IPS DF 4.7 (cell line): Measurements from ENCODE around the gene CYSRT1.

ENCODE experiments used
- DNase-seq: peaks from one replicate; pipeline ENCODE4 v3.0.0-alpha.2; 2013; ENCODE audit warnings: low spot score; ENCODE audit errors: extremely low read depth

Gene CYSRT1

GRCh38 chr9:137190315-137190856, 34.6 kb upstream of the CYSRT1 start:
- no peak for DNase-seq

GRCh38 chr9:137191245-137191644, 33.7 kb upstream of the CYSRT1 start:
- no peak for DNase-seq

GRCh38 chr9:137191691-137192447, 33.1 kb upstream of the CYSRT1 start:
- no peak for DNase-seq

GRCh38 chr9:137192448-137192780, 32.6 kb upstream of the CYSRT1 start:
- no peak for DNase-seq

GRCh38 chr9:137192859-137193258, 32.1 kb upstream of the CYSRT1 start:
- DNase-seq = no peak

GRCh38 chr9:137193771-137194170, 31.2 kb upstream of the CYSRT1 start:
- DNase-seq = no peak

GRCh38 chr9:137194388-137194787, 30.6 kb upstream of the CYSRT1 start:
- no peak for DNase-seq

GRCh38 chr9:137194909-137195308, 30.1 kb upstream of the CYSRT1 start:
- no peak for DNase-seq

- no peak for DNase-seq
Measured at GRCh38 chr9:137195525-137196220, 29.3 kb upstream of the CYSRT1 start.

- DNase-seq = no peak
Measured at GRCh38 chr9:137198051-137198901, 26.7 kb upstream of the CYSRT1 start.

GRCh38 chr9:137198902-137199283, 26.1 kb upstream of the CYSRT1 start:
- DNase-seq = no peak

GRCh38 chr9:137199411-137200121, 25.4 kb upstream of the CYSRT1 start:
- DNase-seq = no peak

GRCh38 chr9:137200311-137201204, 24.4 kb upstream of the CYSRT1 start, which contains the start of gene TPRN:
TPRN (minus strand) TSS chr9:137200741; CDS start chr9:137200711, 30 bp downstream.
- DNase-seq = peak; percentile 89

- no peak for DNase-seq
Measured at GRCh38 chr9:137201205-137201868, 23.6 kb upstream of the CYSRT1 start.

- DNase-seq = no peak
Measured at GRCh38 chr9:137202966-137203365, 22.0 kb upstream of the CYSRT1 start.

- DNase-seq = no peak
Measured at GRCh38 chr9:137204731-137205125, 20.2 kb upstream of the CYSRT1 start.

GRCh38 chr9:137205126-137206069, 19.6 kb upstream of the CYSRT1 start, which contains the start of the genes NDOR1 and TMEM203:
NDOR1 (plus strand) TSS chr9:137205700; CDS start chr9:137205778, 78 bp downstream.
TMEM203 (minus strand) TSS chr9:137205648; CDS start chr9:137205414, 234 bp downstream.
- no peak for DNase-seq

GRCh38 chr9:137206602-137207001, 18.4 kb upstream of the CYSRT1 start:
- no peak for DNase-seq
